AG04449 (cell line): ENCODE results near the gene RAB10.

Experiments
- CTCF ChIA-PET: fragments of 350-600 bp; formaldehyde crosslinking; extraction: SDS; loops from one replicate; lab custom pipeline; 2021; ENCODE audit warnings: antibody characterized with exemption; lab: Yijun Ruan, JAX
- POLR2A ChIA-PET: fragments of 400-600, 350-600 bp; formaldehyde crosslinking; extraction: SDS; loops from one replicate; lab custom pipeline; 2020; ENCODE audit warnings: antibody characterized with exemption, inconsistent platforms; lab: Yijun Ruan, JAX
- DNase-seq: peaks from one replicate; pipeline ENCODE4 v3.0.0-alpha.2; 2010; ENCODE audit warnings: low read depth, low spot score
- H3K4me3 ChIP-seq: 2 replicates; pipeline ENCODE4 v1.5.1; 2011; ENCODE audit warnings: low read depth, mild to moderate bottlenecking, control low read depth, low read length
- TF ChIP-seq, protein P1 (sequence below): IDR thresholded peaks from one replicate; pipeline ENCODE4 v1.5.1; 2011; ENCODE audit warnings: mild to moderate bottlenecking, moderate library complexity, low read length, control low read depth, inconsistent platforms; ENCODE audit not compliant: insufficient read depth; ENCODE audit errors: missing control alignments

RAB10 gene

DNA sequence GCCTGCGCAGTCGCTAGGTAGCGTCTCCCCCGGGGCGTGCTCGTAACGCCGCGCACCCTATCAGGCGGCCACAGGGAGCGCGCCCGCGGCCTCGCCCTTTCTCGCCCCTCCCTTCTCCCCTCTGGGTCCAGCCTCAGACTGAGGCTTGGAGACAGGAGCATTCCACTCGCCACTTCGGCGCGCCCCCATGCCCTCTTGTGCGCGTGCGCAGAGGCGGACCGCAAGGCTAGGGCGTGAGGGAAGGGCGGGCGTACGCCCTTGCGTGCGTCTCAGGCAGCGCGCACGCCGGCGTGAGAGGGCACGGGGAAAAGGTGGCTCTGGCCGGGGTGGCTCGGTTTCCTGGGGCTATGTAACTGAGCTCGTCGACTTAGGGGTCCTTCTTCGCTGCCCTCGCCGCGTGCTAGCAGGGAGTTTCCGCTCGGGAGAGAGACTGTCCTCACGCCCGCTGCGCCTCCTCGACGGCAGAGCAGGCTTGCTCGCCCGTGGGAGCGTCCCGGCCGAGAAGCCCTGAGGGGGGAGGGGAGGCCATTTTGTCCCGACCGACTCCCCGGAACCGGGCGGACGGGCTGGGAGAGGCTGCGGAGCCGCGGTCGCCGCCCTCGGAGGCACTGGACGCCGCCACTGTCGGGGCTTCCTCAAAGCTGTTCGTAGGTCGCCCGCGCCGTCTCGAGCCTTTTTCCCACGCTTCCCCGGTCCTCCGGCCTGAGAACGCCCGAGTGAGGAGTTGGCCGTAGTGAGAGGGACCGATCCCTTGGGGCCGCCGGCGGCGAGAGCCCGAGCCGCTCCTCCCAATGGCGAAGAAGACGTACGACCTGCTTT lies at the start of gene RAB10:
TSS of gene RAB10 (plus strand) at position 267 of the 819 bp plus-strand sequence. CDS start at position 792, 525 bp downstream.
- TF ChIP-seq, protein P1, sequence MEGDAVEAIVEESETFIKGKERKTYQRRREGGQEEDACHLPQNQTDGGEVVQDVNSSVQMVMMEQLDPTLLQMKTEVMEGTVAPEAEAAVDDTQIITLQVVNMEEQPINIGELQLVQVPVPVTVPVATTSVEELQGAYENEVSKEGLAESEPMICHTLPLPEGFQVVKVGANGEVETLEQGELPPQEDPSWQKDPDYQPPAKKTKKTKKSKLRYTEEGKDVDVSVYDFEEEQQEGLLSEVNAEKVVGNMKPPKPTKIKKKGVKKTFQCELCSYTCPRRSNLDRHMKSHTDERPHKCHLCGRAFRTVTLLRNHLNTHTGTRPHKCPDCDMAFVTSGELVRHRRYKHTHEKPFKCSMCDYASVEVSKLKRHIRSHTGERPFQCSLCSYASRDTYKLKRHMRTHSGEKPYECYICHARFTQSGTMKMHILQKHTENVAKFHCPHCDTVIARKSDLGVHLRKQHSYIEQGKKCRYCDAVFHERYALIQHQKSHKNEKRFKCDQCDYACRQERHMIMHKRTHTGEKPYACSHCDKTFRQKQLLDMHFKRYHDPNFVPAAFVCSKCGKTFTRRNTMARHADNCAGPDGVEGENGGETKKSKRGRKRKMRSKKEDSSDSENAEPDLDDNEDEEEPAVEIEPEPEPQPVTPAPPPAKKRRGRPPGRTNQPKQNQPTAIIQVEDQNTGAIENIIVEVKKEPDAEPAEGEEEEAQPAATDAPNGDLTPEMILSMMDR, result no peak
- ChIA-PET CTCF (interaction anchor here (0.7 to 3.0 kb wide), 8 partner anchors 9 to 111 kb away, joined by 3 to 12 read pairs (median 4); no protein-coding TSS in a partner anchor), POLR2A (interaction anchor here (0.6 to 1.6 kb wide), 7 partner anchors 9 to 48 kb away, joined by 3 to 5 read pairs (median 3); no protein-coding TSS in a partner anchor)
- peak; percentile 88 for DNase-seq
- peak within 1 kb of the TSS; percentile 75 for H3K4me3 ChIP-seq

DNA sequence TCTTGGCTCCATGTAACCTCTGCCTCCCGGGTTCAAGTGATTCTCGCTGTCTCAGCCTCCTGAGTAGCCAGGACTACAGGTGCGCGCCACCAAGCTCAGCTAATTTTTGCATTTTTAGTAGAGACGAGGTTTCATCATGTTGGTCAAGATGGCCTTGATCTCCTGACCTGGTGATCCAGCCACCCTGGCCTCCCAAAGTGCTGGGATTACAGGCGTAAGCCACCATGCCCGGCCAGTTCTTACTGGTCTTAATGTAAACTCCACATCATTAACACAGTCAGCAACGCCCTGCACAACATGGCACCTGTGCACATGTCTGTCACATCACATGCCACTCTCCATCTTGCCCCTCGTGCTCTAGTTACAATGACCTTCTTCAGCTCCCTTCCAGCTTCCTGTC lies 45.8 kb upstream of the RAB10 start:
- no peak for DNase-seq
- TF ChIP-seq, protein P1, result no peak
- CTCF ChIA-PET, result interaction anchor here (1.3 to 9.9 kb wide), 4 partner anchors 10 to 157 kb away, joined by 3 to 189 read pairs (median 7); no protein-coding TSS in a partner anchor
- POLR2A ChIA-PET, result no interaction called here
- H3K4me3 ChIP-seq, result no peak overlapping the region

DNA sequence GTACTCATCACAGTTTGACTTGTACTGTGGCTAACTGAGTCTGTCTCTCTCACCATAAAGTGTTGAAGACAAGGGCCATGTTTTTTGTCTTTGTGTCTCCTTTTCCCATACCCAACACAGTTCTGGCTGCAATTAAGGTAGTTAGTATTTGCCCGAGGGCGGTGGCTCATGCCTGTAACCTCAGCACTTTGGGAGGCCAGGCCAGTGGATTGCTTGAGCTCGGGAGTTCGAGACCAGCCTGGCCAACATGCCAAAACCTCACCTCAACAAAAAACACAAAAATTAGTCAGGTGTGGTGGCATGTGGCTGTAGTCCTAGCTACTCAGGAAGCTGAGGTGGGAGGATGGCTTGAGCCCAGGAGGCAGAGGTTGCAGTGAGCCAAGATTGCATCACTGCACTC lies 44.7 kb upstream of the RAB10 start:
- TF ChIP-seq, protein P1, result no peak
- DNase-seq, result no peak
- ChIA-PET POLR2A (no interaction called here), CTCF (interaction anchor here (1.3 to 9.9 kb wide), 6 partner anchors 9 to 156 kb away, joined by 3 to 189 read pairs (median 8); no protein-coding TSS in a partner anchor)
- no peak overlapping the region for H3K4me3 ChIP-seq

DNA sequence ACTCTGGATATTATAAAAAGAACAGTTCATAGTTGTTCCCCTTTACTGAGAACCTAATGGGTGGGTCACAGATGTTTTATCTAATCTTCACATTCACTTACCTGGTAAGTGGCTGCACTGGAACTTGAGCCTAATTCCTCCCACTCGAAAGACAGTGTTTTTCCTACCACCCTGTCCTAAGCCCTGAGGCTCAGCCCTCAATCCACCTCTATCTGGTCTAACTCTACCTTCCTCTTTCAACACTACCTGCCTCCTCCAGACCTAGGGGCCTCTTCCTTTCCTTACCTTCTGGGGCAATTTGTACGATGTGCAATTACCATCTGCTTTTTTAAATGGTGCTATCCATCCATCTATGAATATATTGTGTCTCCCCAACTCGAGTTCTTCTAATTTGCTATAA lies 41.9 kb upstream of the RAB10 start:
- H3K4me3 ChIP-seq, result no peak overlapping the region
- ChIA-PET POLR2A (no interaction called here), CTCF (interaction anchor here (0.9 to 9.9 kb wide), 35 partner anchors 8 to 201 kb away, joined by 3 to 189 read pairs (median 4); partner anchors contain the start of genes KIF3C and RAB10)
- TF ChIP-seq, protein P1, result no peak
- DNase-seq, result no peak

DNA sequence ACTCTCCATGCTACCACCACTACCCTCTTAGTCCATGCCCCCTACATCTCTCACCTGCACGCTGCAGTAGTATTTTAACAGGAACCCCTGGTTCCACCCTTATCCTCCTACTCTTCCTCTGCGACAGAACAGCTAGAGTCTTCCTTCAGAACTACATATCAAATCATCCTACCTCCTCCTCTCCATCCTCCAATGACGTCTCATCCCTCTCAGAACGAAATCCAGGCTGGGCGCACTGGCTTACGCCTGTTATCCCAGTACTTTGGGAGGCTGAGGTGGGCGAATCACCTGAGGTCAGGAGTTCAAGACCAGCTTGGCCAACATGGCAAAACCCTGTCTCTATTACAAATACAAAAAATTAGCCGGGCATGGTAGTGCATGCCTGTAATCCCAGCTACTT lies 41.3 kb upstream of the RAB10 start:
- DNase-seq, result no peak
- ChIA-PET CTCF (interaction anchor here (1.2 to 9.9 kb wide), 9 partner anchors 8 to 200 kb away, joined by 3 to 189 read pairs (median 5); no protein-coding TSS in a partner anchor), POLR2A (no interaction called here)
- H3K4me3 ChIP-seq, result no peak overlapping the region
- TF ChIP-seq, protein P1, result no peak

DNA sequence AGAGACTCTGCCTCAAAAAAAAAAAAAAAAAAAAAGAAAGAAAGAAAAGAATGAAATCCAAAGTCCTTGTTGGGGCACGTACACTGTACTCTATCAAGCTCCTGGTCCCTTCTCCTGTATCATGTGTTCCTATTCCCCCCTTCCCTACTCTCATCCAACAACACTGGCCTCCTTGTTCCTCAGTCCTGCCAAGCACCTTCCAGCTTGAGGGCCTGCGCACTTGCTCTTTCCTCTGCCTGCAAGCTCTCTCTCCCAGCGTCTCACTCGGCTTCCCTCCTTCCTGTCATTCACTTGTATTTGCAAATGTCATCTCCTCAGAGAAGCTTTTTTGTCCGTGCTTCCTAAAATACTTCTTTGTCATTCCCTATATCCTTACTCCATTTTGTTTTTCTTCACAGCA lies 40.8 kb upstream of the RAB10 start:
- DNase-seq, result no peak
- POLR2A ChIA-PET, result interaction anchor here (0.6 kb wide), 1 partner anchor 135 kb away, joined by 3 read pairs; no protein-coding TSS in a partner anchor
- CTCF ChIA-PET, result interaction anchor here (1.4 to 9.9 kb wide), 6 partner anchors 8 to 152 kb away, joined by 3 to 189 read pairs (median 10); no protein-coding TSS in a partner anchor
- H3K4me3 ChIP-seq, result no peak overlapping the region
- TF ChIP-seq, protein P1, result no peak
